Measurements from ENCODE around the gene SNTA1.
A peak's percentile ranks its signal among the peaks of the same experiment; 100 is the strongest.
"Not testable (repeated sequence)": the region's sequence is repeated elsewhere in the genome, so short reads cannot be mapped to it uniquely, and the experiment has no call there.

SNTA1 gene

DNA sequence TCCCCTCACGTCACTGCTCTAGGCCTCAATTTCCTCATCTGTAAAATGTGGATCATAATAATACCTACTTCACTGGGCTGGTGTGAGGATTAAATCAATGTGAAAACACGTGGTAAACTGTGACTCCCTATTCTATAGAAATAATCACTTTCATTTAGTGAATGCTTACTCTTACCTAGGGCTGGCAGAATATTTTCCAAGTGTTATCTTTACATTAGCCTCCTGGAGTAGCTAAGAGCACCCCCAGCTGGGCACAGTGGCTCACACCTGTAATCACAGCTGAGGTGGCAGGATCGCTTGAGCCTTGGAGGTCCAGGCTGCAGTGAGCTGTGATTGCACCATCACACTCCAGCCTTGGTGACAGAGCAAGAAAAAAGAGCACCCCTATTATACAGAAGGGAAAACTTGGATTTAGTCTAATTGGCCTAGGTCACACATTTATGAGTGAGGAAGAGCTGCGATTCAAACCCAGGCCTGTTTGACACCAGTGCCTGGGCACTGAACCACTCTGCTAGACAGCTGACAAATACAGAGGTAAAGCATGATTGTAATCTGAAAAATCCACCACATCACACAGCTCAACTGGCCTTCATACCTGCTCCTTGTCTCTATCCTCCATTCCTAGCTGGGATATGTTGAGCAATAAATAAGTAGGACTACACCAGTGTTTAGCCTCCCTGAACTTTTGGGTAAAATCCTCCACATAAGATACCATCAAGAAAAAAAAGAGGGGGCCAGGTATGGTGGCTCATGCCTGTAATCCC is 1.4 kb upstream of the SNTA1 start:
- 0 out of 2 replicates have a peak, but pooled peaks have one; percentile 19 for TF ChIP-seq CTCF (IDR thresholded peaks at IDR 0.05; ENCODE audit: control insufficient read depth, extremely low read depth, insufficient read depth)
- no peak for DNase-seq (ENCODE audit: low read depth)
- H3K4me3 ChIP-seq (ENCODE audit: low read depth, low read length), result no peak overlapping the region

GRCh38 chr20:33443006-33443511 is 504 bp downstream of the SNTA1 start:
- TF ChIP-seq CTCF (IDR thresholded peaks at IDR 0.05; ENCODE audit: control insufficient read depth, extremely low read depth, insufficient read depth), result no peak
- no peak for DNase-seq (ENCODE audit: low read depth)

DNA sequence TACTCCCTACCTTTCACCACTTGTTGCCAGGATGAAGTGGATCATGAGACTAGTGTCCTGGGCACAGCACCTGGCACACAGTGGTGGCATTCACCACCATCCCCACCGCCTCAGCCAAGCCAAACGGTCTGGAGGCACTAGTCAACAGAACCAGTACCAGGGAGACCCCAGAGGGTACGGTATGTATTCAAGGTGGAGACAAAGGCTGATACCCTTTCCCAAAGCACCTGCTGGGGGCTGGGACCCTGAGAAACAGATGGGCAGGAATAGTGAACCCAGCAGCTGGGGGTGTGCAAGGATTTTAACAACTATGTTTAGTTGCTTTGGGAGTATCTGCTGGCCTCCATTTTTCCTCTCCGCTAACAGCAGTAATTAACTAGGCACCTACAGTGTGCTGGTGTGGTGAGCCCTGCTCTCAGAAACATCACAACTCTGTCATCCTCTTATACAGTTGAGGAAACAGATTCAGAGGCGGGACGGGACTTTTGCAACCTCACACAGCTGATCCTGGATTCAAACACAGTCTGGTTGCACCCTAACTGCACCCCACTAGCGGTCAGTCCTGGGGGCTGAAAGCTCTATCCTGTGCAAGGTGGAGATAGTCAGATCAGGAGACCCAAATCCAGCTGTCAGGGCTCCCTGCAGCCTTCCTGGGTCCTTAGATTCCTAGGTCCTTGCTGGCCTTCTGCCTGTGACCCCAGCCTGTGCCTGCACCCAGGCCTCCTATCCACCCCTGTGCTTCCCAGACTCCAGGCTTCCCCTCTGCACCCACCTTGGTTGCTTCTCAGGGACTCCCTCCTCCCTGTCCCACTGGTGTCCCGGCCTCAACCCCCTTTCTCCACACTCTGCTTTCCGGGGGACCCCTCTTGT is 1.2 kb downstream of the SNTA1 start:
- H3K4me3 ChIP-seq (ENCODE audit: low read depth, low read length), result peak overlapping the region; percentile 67
- TF ChIP-seq CTCF (IDR thresholded peaks at IDR 0.05; ENCODE audit: control insufficient read depth, extremely low read depth, insufficient read depth), result no peak
- no peak for DNase-seq (ENCODE audit: low read depth)

More at GRCh38 chr20:33443006-33443511, 504 bp downstream of the SNTA1 start:
- H3K4me3 ChIP-seq (ENCODE audit: low read depth, low read length), result peak overlapping the region; percentile 67

GRCh38 chr20:33441142-33441955 is 2.2 kb downstream of the SNTA1 start:
- no peak for TF ChIP-seq CTCF (IDR thresholded peaks at IDR 0.05; ENCODE audit: control insufficient read depth, extremely low read depth, insufficient read depth)
- no peak overlapping the region for H3K4me3 ChIP-seq (ENCODE audit: low read depth, low read length)
- DNase-seq (ENCODE audit: low read depth), result no peak

DNA sequence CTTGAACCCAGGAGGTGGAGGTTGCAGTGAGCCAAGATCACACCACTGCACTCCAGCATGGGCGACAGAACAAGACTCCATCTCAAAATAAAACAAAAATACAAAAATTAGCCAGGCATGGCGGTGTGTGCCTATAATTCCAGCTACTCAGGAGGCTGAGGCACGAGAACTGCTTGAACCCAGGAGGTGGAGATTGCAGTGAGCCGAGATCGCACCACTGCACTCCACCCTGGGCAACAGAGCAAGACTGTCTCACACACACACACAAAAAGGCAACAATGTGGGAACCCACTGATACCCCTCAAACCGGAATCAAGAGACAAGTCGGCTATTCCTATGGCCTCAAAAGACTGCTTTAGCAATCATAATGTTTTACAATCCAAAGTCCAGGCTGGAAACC is 3.0 kb downstream of the SNTA1 start:
- H3K4me3 ChIP-seq (ENCODE audit: low read depth, low read length); DNase-seq (ENCODE audit: low read depth): not testable (repeated sequence)

GRCh38 chr20:33438481-33438880 is 5.1 kb downstream of the SNTA1 start:
- no peak overlapping the region for H3K4me3 ChIP-seq (ENCODE audit: low read depth, low read length)

More at GRCh38 chr20:33438481-33438880, 5.1 kb downstream of the SNTA1 start:
- no peak for TF ChIP-seq CTCF (IDR thresholded peaks at IDR 0.05; ENCODE audit: control insufficient read depth, extremely low read depth, insufficient read depth)
- DNase-seq (ENCODE audit: low read depth), result no peak
